ENCODE measurements around the gene COX19.
"Not testable (repeated sequence)": the region's sequence is repeated elsewhere in the genome, so short reads cannot be mapped to it uniquely, and the experiment has no call there.

The COX19 gene

DNA sequence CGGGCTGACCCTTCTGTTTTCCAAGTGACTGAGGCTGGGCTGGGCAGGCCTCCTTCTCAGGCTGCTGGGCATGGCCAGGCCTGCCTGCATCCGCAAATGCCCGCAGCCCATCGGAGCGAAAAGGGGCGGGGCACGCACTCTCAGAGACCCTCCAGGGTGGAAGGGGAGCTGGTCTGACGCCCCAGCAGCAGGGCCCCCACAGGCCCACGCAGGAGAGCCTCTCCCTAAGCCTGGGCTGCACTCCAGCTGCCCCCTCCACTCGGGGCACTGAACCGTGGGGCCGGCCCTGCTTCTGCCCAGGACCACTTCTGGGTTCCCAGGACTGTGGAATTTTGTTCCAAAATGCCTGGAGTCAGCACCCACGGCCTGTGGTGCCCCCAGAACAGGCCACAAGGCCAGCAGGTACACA is 30.2 kb downstream of the COX19 start:
- Histone ChIP-seq H3K9ac (ENCODE audit: low read length) (no peak overlapping the region), H3K4me3 (ENCODE audit: low read length) (peak overlapping the region; percentile 47)

DNA sequence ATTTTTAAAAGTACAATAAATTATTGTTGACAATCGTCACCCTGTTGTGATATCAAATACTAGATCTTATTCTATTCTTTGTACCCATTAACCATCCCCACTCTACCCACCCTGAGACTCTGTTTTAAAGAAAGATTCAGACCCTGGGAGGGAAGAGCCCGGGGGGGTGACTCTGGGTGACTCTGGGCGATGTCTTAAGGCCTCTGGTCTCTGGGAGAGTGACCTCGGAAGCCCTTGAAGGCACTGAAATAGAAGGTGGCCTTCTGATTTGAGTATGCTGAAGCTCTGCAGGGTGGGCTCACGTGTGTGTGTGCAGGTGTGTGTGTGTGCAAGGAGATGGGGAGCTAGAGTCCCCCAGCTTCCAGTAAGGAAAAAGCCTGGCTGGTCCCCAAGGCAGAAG is 30.6 kb downstream of the COX19 start:
- Histone ChIP-seq H3K36me3 (ENCODE audit: control insufficient read depth, insufficient read depth, low read length) (no peaks in the 10 kb centered on the region), H3K4me3 (ENCODE audit: low read length) (peak overlapping the region; percentile 29), H3K9ac (ENCODE audit: low read length) (no peak overlapping the region), H3K27me3 (ENCODE audit: control insufficient read depth, insufficient read depth, low read length) (no peaks in the 10 kb centered on the region), H3K27ac (ENCODE audit: low read depth, low read length) (no peak overlapping the region), H3K4me1 (ENCODE audit: control insufficient read depth, insufficient read depth, low read length) (no peaks in the 10 kb centered on the region)

More for the DNA sequence above, 30.2 kb downstream of the COX19 start:
- H3K27ac ChIP-seq (ENCODE audit: low read depth, low read length): no peak overlapping the region
- no peaks in the 10 kb centered on the region for H3K4me1 ChIP-seq (ENCODE audit: control insufficient read depth, insufficient read depth, low read length)
- H3K27me3 ChIP-seq (ENCODE audit: control insufficient read depth, insufficient read depth, low read length): no peaks in the 10 kb centered on the region
- no peaks in the 10 kb centered on the region for H3K36me3 ChIP-seq (ENCODE audit: control insufficient read depth, insufficient read depth, low read length)

DNA sequence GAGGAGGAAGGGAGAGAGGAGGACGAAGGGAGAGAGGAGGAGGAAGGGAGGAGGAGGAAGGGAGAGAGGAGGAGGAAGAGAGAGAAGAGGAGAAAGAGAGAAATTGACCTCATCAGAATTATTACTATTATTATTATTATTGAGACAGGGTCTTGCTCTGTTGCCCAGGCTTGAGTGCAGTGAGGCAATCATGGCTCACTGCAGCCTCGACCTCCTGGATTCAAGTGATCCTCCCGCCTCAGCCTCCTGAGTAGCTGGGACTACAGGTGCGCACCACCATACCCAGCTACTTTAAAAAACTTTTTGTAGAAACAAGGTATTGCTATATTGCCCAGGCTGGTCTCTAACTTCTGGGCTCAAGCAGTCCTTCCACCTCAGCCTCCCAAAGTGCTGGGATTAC is 31.6 kb downstream of the COX19 start:
- not testable (repeated sequence) for H3K4me1 ChIP-seq (ENCODE audit: control insufficient read depth, insufficient read depth, low read length); H3K9ac ChIP-seq (ENCODE audit: low read length); H3K4me3 ChIP-seq (ENCODE audit: low read length); H3K27me3 ChIP-seq (ENCODE audit: control insufficient read depth, insufficient read depth, low read length); H3K27ac ChIP-seq (ENCODE audit: low read depth, low read length); H3K36me3 ChIP-seq (ENCODE audit: control insufficient read depth, insufficient read depth, low read length)

DNA sequence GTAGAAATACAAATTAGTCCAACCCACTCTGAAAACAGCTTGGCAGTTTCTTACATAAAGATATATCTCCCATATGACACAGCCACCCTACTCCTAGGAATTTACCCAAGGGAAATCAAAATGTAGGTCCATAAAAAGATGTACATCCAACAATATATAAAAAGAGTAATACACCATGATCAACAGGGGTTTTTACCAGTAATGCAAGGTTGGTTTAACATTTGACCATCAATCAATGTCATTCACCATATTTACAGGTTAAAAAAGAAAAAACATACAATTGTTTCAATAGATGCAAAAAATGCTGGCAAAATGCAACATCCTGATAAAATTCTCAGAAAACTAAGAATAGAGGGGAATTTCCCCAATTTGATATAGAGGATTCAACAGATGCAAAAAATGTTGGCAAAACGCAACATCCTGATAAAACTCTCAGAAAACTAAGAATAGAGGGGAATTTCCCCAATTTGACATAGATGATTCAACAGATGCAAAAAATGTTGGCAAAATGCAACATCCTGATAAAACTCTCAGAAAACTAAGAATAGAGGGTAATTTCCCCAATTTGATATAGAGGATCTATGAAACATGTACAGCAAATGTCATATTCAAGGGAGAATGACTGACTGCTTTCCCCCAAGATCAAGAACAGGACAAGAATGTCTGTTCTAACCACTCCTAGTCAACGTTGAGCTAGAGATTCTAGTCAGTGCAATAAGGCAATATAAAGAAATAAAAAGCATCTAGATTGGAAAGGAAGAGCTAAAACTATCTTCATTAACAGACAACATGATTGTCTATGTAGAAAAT is 34.5 kb downstream of the COX19 start:
- Histone ChIP-seq H3K4me3 (ENCODE audit: low read length) (no peak overlapping the region), H3K9ac (ENCODE audit: low read length) (no peak overlapping the region), H3K27me3 (ENCODE audit: control insufficient read depth, insufficient read depth, low read length) (no peaks in the 10 kb centered on the region), H3K36me3 (ENCODE audit: control insufficient read depth, insufficient read depth, low read length) (no peaks in the 10 kb centered on the region), H3K27ac (ENCODE audit: low read depth, low read length) (no peak overlapping the region), H3K4me1 (ENCODE audit: control insufficient read depth, insufficient read depth, low read length) (no peaks in the 10 kb centered on the region)

DNA sequence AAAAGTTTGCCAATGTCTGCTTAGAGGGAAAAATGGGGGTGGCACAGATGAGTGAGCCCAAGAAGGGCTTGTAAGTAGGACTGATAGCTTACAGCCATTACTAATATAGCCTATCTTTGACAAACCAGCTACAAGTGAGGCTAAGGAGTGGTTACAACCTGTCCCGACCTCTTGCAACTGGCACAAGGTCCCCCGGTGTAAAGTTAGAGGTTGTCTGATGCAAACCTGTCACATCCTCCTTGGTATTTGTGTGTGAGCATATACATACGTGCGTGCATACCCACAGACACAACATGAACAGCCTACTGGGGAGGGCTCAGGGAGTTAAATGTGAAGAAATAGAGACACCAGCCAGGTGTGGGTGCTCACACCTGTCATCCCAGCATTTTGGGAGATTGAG is 35.5 kb downstream of the COX19 start:
- H3K27ac ChIP-seq (ENCODE audit: low read depth, low read length): no peak overlapping the region
- no peaks in the 10 kb centered on the region for H3K4me1 ChIP-seq (ENCODE audit: control insufficient read depth, insufficient read depth, low read length)
- no peaks in the 10 kb centered on the region for H3K27me3 ChIP-seq (ENCODE audit: control insufficient read depth, insufficient read depth, low read length)
- no peak overlapping the region for H3K4me3 ChIP-seq (ENCODE audit: low read length)
- no peak overlapping the region for H3K9ac ChIP-seq (ENCODE audit: low read length)
- H3K36me3 ChIP-seq (ENCODE audit: control insufficient read depth, insufficient read depth, low read length): no peaks in the 10 kb centered on the region

DNA sequence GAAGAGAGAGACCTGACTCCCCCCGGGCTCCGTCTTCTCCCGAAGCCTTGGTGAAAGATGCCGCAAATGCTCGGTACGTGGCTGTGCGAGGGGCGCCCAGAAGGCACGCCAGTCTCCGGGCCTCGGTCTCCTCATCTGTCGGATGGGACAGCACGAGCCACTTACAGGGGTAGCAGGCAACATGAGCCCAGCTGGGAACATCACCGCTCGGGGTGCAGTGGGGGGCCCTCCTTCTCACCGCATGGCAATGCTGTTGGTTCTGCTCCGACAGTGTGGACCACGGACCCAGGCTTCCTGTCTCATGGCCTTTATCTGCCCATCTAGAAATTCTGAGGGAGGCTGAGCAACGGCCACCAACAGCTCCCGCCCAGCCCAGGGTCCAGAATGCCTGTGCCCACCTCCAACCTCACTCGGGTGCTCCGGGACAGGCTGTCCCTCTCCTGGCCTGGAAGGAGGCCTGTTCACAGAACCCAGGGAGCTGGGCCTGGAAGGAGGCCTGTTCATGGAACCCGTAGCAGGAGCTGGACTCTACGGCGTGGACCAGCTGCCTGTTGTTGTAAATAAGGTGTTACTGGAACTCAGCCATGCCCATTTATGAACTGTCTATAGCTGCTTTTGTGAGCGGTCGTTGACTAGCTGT is 36.7 kb downstream of the COX19 start:
- no peak overlapping the region for H3K9ac ChIP-seq (ENCODE audit: low read length)
- H3K36me3 ChIP-seq (ENCODE audit: control insufficient read depth, insufficient read depth, low read length): peaks cover 3% of the 10 kb centered on the region
- no peaks in the 10 kb centered on the region for H3K4me1 ChIP-seq (ENCODE audit: control insufficient read depth, insufficient read depth, low read length)
- H3K4me3 ChIP-seq (ENCODE audit: low read length): no peak overlapping the region
- no peaks in the 10 kb centered on the region for H3K27me3 ChIP-seq (ENCODE audit: control insufficient read depth, insufficient read depth, low read length)
- no peak overlapping the region for H3K27ac ChIP-seq (ENCODE audit: low read depth, low read length)

DNA sequence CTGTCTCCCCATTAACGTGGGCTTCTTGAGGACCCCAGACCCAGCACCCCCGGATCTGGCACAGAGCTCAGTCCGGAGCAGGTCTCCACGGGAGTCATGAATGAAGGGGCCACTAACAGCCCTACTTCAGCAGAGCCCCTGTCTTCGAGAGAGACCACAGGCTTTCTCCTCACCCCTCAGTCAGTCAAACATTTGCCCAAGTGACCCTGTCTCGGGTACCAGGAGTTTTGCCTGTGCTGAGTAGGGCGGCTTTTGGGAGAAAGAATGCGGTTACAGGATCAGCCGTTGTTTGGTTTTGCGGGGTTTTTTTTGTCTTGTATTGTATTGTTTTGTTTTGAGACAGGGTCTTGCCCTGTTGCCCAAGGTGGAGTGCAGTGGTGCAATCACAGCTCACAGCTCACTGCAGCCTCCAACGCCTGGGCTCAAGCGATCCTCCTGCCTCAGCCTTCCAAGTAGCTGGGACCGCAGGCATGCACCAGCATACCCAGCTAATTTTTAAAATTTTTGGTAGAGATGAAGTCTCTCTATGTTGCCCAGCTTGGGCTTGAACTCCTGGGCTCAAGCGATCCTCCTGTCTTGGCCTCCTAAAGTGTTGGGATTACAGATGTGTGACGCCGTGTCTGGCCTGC is 37.4 kb downstream of the COX19 start:
- Histone ChIP-seq H3K27me3 (ENCODE audit: control insufficient read depth, insufficient read depth, low read length) (no peaks in the 10 kb centered on the region), H3K4me3 (ENCODE audit: low read length) (no peak overlapping the region), H3K27ac (ENCODE audit: low read depth, low read length) (no peak overlapping the region), H3K4me1 (ENCODE audit: control insufficient read depth, insufficient read depth, low read length) (no peaks in the 10 kb centered on the region), H3K36me3 (ENCODE audit: control insufficient read depth, insufficient read depth, low read length) (peaks cover 3% of the 10 kb centered on the region), H3K9ac (ENCODE audit: low read length) (no peak overlapping the region)

DNA sequence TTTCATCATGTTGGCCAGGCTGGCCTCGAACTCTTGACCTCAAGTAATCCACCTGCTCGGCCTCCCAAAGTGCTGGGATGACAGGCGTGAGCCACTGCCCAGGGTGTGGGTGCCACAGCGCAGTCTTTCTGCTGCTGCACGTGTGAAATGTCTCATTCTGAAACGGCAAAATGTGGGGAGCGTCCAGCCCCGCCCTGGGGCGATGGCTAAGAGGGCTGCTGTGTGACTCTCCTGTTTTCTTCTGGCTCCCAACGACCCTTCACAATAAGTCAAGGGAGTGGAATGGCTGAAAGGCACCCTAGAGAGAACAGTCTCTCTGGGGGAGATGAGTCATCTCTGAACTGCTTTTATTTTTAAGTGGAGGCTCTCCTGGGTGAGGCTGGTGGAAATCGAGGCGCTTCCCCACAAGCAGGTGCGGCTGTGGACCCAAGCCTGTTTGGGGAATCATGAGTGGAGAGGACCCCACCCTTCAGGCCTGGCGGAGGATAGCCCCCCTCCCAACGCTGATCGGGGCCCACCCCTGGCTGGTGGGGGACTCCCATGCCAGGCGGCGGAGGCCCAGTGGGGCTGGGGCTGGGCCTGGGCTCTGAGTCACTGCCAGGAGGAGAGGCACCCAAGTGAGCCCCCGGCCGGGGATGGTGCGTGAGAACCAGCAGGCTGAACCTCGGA is 38.8 kb downstream of the COX19 start:
- Histone ChIP-seq H3K9ac (ENCODE audit: low read length) (no peak overlapping the region), H3K4me1 (ENCODE audit: control insufficient read depth, insufficient read depth, low read length) (no peaks in the 10 kb centered on the region), H3K27me3 (ENCODE audit: control insufficient read depth, insufficient read depth, low read length) (no peaks in the 10 kb centered on the region), H3K36me3 (ENCODE audit: control insufficient read depth, insufficient read depth, low read length) (peaks cover 3% of the 10 kb centered on the region), H3K4me3 (ENCODE audit: low read length) (no peak overlapping the region), H3K27ac (ENCODE audit: low read depth, low read length) (no peak overlapping the region)

DNA sequence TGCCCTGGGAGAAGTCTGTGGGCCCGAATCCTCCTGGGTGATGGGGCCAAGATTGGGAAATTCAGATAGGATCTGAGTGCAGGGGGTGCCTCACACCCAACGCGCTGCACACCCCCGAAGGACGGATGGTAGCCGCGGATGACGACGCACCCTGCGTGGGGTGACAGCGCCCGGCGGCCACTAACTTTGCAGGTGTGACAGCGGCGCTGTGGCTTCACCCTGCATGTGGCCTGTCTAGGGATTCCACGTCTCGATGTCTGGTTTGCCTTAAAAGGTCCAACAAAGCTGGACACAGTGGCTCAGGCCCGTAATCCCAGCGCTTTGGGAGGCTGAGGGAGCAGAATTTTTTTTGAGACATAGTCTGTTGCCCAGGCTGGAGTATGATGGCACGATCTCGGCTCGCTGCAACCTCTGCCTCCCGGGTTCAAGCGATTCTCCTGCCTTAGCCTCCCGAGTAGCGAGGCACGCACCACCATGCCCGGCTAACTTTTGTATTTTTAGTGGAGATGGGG is 39.4 kb downstream of the COX19 start:
- Histone ChIP-seq H3K9ac (ENCODE audit: low read length) (no peak overlapping the region), H3K27me3 (ENCODE audit: control insufficient read depth, insufficient read depth, low read length) (no peaks in the 10 kb centered on the region), H3K4me1 (ENCODE audit: control insufficient read depth, insufficient read depth, low read length) (no peaks in the 10 kb centered on the region), H3K27ac (ENCODE audit: low read depth, low read length) (no peak overlapping the region), H3K36me3 (ENCODE audit: control insufficient read depth, insufficient read depth, low read length) (peaks cover 3% of the 10 kb centered on the region), H3K4me3 (ENCODE audit: low read length) (no peak overlapping the region)

DNA sequence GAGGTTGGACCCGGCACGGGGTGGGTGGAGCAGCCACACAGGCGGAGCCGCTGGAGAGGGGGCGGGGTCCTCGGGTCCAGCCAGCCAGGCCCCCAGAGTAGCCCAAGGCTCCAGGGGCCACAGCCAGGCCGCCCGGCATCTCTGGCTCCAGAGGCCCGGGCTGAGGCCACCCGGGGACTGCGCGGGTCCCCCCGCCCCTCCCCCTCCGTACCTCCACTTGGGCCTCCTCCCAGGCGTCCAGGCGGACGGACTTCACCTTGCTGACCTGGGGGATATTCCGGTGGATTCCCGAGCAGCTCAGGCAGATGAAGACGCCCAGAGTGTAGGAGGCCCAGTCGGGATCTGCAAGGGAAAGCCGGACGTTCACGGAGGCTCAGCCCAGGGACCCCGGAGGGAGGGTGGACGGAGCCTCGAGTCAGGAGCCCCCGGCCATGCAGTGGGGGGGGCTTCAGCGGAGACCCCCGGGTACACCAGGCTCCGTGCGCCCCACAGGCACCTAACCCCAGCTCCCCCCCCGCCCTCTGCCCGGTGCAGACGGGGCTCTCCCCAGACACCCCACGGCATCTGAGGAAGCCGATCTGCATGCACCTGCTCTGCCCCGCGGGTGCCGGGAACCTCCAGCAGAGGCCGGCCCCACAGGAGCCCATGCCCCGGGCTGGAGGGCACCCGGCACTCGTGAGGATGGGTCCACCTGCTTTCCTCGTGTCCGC is 40.0 kb downstream of the COX19 start:
- Histone ChIP-seq H3K36me3 (ENCODE audit: control insufficient read depth, insufficient read depth, low read length) (peaks cover 3% of the 10 kb centered on the region), H3K4me3 (ENCODE audit: low read length) (no peak overlapping the region), H3K4me1 (ENCODE audit: control insufficient read depth, insufficient read depth, low read length) (no peaks in the 10 kb centered on the region), H3K27ac (ENCODE audit: low read depth, low read length) (no peak overlapping the region), H3K9ac (ENCODE audit: low read length) (no peak overlapping the region), H3K27me3 (ENCODE audit: control insufficient read depth, insufficient read depth, low read length) (no peaks in the 10 kb centered on the region)

DNA sequence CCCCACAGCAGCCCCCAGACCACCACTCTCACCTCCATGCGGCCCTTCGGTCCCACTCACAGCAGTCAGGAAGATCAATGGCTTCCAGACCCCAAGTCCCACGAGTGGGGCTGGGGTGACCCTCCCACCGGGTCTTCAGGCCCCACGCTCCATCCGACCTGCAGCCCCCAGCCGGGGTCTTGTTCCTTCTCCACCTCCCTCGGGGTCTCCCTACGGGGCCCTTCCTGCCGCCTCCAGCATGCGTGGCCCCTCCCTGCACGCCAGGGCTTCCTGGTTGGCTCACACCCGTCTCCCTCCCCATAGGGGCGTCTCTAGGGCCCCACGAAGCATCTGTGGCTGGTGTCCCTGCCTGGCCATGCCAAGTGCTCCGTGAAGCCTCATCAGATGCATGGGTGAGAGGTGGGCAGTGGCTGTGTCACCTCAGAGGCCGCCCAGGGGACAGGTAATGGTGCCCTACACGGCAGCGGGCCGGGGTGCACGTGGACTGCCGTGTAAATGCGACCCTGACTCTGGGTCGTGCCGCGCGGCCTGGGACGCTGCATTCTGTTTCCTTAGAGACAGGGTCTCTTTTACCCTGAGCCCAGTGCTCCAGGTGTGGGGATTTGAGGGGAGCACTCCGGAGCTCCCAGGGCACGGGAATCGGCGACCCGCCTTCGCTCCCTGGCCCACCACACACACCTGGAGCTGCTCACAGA is 40.7 kb downstream of the COX19 start:
- Histone ChIP-seq H3K4me3 (ENCODE audit: low read length) (no peak overlapping the region), H3K36me3 (ENCODE audit: control insufficient read depth, insufficient read depth, low read length) (peaks cover 3% of the 10 kb centered on the region), H3K9ac (ENCODE audit: low read length) (no peak overlapping the region), H3K4me1 (ENCODE audit: control insufficient read depth, insufficient read depth, low read length) (no peaks in the 10 kb centered on the region), H3K27me3 (ENCODE audit: control insufficient read depth, insufficient read depth, low read length) (no peaks in the 10 kb centered on the region), H3K27ac (ENCODE audit: low read depth, low read length) (no peak overlapping the region)
